HG02884 (cell line): ENCODE results near the gene MKRN3.

Experiments
- ATAC-seq: cut with Tn5 transposase; IDR thresholded peaks from one replicate; pipeline ENCODE4 v1.9.1; 2021; ENCODE audit warnings: mild to moderate bottlenecking, moderate library complexity; ENCODE audit not compliant: unreplicated experiment

Gene MKRN3

GRCh38 chr15:23565395-23566070, at the start of gene MKRN3:
TSS of gene MKRN3 (plus strand) at chr15:23565674. CDS start at chr15:23565783, 109 bp downstream.
- no peak for ATAC-seq

DNA sequence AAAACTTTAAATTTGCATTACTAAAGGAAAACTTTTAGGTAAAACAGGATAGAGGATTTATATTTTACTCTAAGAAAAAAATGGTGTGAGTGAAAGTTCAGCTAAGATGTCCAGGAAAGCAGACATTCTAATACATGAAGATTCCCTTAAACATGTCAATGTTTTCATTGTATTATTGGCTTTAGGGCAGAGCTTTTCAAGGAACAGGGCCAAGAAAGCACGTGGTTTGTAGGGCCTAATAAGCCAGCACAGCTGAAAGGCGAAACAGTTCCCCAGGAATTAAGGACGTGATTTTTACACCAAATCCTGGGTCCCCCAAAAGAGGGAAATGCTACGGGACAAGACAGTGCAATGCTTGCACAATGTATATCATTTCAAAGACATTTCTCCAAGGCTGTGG, 48.6 kb upstream of the MKRN3 start:
- no peak for ATAC-seq

GRCh38 chr15:23518104-23518503, 47.4 kb upstream of the MKRN3 start:
- ATAC-seq = no peak

GRCh38 chr15:23524816-23525215, 40.7 kb upstream of the MKRN3 start:
- ATAC-seq = no peak

DNA sequence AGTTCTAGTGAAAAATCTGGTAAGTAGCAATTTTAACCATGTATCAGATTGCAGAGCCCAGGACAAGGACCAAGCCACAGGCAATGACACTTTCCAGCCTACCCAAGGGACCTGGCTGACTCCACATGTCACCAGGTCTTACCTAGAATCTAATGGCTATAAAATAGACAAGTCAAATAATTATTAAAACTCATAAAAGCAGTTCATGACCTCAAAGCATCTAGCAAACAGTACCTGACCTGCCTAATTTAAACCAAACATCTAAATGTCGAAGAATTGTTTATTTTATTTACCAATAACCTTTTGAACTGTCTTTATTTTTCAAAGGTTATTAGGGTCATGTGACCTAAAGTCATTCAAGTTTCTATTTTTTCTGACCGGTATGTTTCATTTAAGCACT, 35.6 kb upstream of the MKRN3 start:
- ATAC-seq = no peak

- no peak for ATAC-seq
Observed at GRCh38 chr15:23532024-23532423, 33.5 kb upstream of the MKRN3 start.

GRCh38 chr15:23536659-23537058, 28.8 kb upstream of the MKRN3 start:
- ATAC-seq = no peak

GRCh38 chr15:23538648-23539047, 26.8 kb upstream of the MKRN3 start:
- no peak for ATAC-seq

GRCh38 chr15:23539892-23540291, 25.6 kb upstream of the MKRN3 start:
- no peak for ATAC-seq

DNA sequence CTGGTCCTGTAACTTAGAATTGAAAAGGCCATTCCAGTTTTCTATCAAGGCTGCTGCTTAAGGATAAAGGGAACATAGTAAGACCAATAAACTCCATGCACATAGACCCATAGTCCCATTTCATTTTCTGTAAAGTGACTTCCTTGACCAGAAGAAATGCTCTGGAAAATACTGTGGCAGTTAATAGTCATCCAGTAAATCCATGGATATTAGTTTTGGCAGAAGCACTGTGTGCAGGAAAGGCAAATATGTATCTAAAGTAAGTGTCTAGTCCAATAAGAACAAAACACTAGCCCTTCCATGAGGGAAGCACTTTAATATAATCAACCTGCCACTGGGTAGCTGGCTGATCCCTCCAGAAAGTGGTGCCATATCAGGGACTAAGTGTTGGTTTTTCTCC, 19.3 kb upstream of the MKRN3 start:
- ATAC-seq = no peak

DNA sequence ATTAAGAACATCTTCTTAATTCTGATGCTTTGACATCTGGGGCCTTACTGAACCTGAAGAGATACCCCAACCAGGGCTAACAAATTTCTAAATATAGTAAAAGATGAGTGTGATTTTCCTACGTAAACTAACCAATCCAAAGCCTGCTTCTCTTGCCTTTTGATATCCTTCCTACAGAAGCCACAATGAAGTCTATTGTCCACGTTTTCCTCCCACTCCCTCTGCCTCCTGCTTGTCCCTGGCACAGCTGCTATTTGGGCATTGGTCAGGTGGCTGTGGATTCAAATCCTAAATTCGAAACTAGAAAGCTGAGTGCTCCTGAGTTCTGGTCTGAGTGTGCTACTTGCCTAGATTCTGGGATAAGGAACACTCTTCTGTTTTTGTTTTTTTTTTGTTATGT, 17.4 kb upstream of the MKRN3 start:
- no peak for ATAC-seq

DNA sequence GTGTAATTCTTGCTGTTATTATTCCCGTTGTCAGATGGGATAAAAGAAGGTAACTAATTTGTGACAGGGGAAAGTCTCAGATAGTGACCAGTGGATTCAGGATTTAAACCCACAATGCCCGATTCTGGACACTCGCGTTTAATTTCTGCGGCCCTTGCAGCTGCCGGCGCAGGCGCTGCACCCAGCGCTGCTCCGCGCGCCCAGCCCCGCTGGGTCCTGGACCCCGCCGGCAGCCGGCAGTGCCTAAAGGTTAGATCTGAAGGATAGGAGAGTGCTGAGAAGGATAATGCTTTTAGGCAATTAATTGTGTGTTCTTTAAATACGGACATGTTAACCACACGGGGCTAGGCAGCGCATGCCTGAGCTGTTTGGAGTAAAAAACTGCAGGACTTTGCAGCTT, 3.6 kb upstream of the MKRN3 start:
- ATAC-seq = no peak

GRCh38 chr15:23564821-23565394, 566 bp upstream of the MKRN3 start:
- ATAC-seq = no peak

- no peak for ATAC-seq
Observed at GRCh38 chr15:23566071-23566554, 639 bp downstream of the MKRN3 start.

- ATAC-seq = no peak
Observed at GRCh38 chr15:23566651-23567050, 1.2 kb downstream of the MKRN3 start.

DNA sequence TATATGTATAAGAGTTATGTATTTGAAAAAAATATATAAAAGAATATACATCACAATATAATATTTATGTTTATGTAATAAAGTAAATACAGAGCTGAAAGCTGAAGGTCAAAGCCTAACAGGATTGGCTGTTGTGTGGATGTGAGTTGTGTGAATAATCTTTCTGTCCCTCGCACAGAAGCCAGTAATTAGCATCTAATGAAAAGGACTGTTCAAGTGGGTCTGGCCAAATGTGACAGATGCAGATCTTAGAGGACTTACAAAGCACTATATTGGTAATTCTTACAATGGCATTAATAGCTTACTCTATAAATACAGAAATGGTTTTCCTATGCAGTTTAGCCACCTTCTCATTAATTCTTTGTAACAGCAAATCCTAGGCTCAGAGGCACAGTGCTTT, 2.4 kb downstream of the MKRN3 start:
- no peak for ATAC-seq

DNA sequence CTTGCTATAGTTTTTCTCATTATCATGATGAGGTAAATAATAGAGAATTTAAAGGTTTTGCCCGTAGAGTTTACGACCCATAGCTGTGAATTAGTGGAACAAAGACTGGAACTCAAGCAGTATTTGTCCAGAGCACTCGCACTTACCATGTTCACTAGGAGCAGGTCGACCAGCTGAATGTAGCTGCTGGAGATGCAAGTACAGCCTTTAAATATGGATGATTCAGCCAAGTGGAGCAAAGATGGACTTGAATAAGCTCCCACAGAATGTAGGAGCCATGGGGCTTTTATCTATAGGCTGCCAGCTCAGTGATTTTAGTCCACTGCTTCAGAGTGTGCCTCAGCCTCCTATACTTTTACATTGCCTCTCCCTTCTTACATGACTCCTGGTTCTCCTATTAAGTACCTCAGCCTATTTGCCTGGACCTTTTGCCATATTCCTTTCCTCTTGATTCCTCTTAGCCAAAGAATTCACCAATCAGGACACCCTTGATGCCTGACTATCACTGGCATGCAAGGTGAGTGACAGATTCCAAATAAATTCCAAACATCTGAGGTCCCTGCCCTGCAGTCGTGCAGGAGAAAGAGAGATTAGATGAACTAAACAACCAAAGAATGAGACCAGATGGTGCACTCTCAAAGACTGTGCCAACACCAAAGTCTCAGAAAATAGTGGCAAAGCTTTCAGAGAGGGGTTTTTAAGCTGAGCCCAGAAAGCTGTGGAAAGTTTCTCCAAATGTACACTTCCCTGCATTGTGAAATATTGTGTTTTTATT, 3.9 kb downstream of the MKRN3 start:
- no peak for ATAC-seq

DNA sequence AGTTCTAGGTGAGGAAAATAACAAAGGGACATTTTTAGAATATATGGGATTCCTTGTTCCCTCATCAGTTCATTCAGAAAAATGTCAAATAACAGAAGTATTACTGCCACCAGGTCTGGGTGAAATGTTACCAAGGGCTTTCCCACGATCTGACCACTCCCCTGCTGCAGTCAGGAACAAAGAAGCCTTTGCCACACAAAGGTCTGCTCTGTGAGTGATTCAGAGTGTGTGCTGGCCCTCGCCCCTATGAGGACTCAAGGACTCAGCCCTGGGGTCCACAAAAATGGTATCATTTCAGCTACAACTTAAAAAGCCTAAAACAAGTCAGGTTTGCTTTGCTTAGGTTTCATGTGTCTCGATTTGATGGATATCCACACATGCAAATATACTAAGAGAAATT, 5.0 kb downstream of the MKRN3 start:
- no peak for ATAC-seq

GRCh38 chr15:23572844-23573243, 7.4 kb downstream of the MKRN3 start:
- ATAC-seq = no peak

DNA sequence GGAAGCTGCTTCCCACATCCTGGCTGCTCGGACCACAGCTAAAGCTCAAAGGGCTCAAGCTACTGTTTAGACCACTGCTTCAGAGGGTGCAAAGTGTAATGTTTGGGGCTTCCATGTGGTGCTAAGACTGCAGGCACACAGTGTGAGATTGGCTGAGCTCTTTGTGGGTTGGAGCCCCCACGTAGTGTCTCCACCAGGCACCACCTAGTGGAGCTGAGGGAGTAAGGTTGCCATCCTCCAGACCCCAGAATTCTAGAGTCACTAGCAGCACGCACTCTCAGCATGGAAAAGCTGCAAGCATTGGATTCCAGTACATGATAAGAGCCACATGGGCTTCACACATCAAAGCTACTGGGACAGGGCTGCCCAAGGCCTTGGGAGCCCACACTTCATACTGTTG, 9.3 kb downstream of the MKRN3 start:
- ATAC-seq = no peak

- ATAC-seq = no peak
Observed at GRCh38 chr15:23576061-23576460, 10.6 kb downstream of the MKRN3 start.

GRCh38 chr15:23578521-23579150, 13.2 kb downstream of the MKRN3 start:
- no peak for ATAC-seq
